DMS79 treated with DMSO at 0.1 percent for 48 hours (cell line): ENCODE results near the gene OR10AD1.
"Not testable (repeated sequence)": the region's sequence is repeated elsewhere in the genome, so short reads cannot be mapped to it uniquely, and the experiment has no call there.

Experiments used
- DNase-seq: peaks from one replicate; lab custom pipeline; 2025; lab: John Stamatoyannopoulos, UW

The OR10AD1 gene, protein sequence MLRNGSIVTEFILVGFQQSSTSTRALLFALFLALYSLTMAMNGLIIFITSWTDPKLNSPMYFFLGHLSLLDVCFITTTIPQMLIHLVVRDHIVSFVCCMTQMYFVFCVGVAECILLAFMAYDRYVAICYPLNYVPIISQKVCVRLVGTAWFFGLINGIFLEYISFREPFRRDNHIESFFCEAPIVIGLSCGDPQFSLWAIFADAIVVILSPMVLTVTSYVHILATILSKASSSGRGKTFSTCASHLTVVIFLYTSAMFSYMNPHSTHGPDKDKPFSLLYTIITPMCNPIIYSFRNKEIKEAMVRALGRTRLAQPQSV

GRCh38 chr12:48203192-48203591 lies at the start of gene OR10AD1:
OR10AD1 (minus strand) TSS chr12:48203292; CDS start chr12:48203292, 0 bp downstream.
- no peak for DNase-seq

- no peak for DNase-seq
These were observed 44.3 kb upstream of the OR10AD1 start for GRCh38 chr12:48247181-48247966.

DNA sequence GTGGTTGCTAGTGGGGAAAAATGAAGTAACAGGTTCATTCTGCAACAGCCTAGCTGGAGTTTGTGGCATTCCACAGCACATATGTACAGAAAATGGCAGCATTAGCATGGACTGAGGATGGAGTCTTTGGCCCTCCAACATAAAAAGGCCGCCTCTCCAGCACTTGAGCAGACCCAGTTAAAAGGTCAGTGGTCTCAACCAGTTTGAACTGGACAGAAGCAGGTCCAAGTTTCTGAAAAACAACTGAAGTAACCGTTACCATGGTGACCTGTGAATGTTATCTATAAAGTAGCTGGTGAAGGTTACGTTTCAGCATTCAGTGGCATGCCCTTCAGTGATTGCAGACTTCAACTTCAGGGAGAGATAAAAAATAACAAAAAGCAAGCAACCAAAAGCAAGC lies 34.1 kb upstream of the OR10AD1 start:
- no peak for DNase-seq

GRCh38 chr12:48235796-48236333 lies 32.8 kb upstream of the OR10AD1 start:
- no peak for DNase-seq

- DNase-seq = not testable (repeated sequence)
These were observed 28.3 kb upstream of the OR10AD1 start for GRCh38 chr12:48231169-48231958.

- not testable (repeated sequence) for DNase-seq
These were observed 21.4 kb upstream of the OR10AD1 start for GRCh38 chr12:48224533-48224932.

DNA sequence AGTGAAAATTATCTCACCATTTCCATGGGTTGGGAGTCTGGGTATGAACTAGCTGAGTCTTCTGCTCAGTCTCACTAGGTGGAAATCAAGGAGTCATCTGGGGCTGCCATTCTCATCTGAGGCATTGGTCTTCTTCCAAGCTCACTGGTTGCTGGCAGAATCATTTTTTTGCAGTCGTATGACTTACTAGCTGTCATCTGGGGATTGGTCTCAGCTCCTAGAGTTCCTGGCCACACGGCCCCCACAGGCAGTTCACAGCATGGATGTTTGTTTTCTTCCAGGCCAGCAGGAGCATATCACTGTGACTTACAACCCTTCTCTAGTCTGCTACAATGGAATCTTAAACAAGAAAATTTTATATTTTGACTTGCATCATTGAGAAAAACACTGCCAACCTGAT lies 18.6 kb upstream of the OR10AD1 start:
- DNase-seq = no peak

- DNase-seq = no peak
These were observed 17.6 kb upstream of the OR10AD1 start for GRCh38 chr12:48220701-48221100.

GRCh38 chr12:48219631-48220030 lies 16.5 kb upstream of the OR10AD1 start:
- no peak for DNase-seq

GRCh38 chr12:48216785-48217184 lies 13.7 kb upstream of the OR10AD1 start:
- DNase-seq = no peak

GRCh38 chr12:48209495-48209894 lies 6.4 kb upstream of the OR10AD1 start:
- not testable (repeated sequence) for DNase-seq

DNA sequence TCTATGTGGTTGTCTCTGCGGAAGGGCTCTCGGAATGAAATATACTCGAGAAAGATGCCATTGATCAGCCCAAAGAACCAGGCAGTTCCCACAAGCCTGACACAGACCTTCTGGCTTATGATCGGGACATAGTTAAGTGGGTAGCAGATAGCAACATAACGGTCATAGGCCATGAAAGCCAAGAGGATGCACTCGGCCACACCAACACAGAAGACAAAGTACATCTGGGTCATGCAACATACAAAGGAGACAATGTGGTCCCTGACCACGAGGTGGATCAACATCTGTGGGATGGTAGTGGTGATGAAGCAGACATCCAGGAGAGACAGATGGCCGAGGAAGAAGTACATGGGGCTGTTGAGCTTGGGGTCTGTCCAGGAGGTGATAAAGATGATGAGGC lies 326 bp downstream of the OR10AD1 start:
- DNase-seq = no peak

GRCh38 chr12:48201516-48201915 lies 1.6 kb downstream of the OR10AD1 start:
- DNase-seq = no peak

DNA sequence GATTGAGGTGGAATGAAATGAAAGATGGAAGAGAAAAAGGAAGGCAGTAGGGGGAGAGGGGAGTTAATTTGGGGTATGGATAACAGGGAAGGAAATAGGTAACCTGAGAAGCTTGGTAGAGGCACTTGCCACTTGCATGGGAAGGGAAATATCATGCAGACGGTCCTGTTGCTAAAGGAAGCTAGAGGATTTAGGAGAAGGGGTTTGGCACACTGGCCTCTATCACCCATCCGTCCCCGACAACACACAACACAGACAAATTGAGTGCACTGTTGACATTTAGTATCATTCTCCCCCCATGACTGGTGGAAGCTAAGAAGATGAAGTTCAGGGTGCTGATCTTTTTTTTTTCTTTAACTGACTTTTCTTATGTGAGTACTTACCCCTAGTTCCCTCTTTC lies 2.0 kb downstream of the OR10AD1 start:
- DNase-seq = no peak

- DNase-seq = no peak
These were observed 3.3 kb downstream of the OR10AD1 start for GRCh38 chr12:48199774-48200221.

- DNase-seq = no peak
These were observed 4.1 kb downstream of the OR10AD1 start for GRCh38 chr12:48198985-48199384.

GRCh38 chr12:48198672-48198971 lies 4.5 kb downstream of the OR10AD1 start:
- no peak for DNase-seq

GRCh38 chr12:48197971-48198671 lies 5.0 kb downstream of the OR10AD1 start:
- peak; percentile 97 for DNase-seq

- DNase-seq = peak; percentile 84
These were observed 5.5 kb downstream of the OR10AD1 start for GRCh38 chr12:48197549-48197970.

DNA sequence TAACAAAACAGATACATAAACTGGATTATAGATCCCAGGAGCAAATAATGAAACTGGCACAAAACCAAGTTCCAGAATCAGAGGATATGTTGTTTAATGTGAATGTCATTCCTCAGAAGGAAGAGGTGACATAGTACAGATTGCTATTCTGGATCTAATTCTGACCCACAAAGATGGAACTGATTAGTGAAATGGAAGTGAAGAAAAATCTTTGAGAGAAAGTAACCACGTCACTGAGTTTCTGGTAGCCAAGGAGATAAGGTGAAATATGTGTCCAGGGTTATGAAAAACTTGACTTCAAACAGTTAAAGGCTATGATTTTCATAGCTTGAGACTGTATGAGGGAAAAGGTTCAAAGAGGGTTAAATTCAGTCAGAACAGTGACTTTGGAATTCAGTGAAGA lies 8.3 kb downstream of the OR10AD1 start:
- no peak for DNase-seq

DNA sequence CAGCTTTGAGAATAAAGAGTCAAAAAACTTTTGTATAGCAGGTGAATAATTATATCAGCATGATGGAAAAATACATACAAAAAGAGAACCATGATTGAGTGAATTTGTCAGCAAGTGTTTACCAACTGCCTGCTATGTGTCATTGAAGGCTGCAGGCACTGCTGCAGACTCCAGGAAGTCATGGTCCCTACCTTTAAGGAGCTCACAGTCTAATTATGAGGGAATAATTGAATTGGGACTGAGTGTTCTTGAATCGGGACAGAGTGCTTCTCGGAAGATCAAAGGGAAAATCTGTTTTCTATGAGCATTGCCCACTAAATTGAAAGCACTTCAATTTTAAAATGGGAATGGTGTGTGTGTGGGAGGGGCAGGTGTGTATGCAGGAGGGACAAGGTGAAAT lies 9.5 kb downstream of the OR10AD1 start:
- peak; percentile 89 for DNase-seq

DNA sequence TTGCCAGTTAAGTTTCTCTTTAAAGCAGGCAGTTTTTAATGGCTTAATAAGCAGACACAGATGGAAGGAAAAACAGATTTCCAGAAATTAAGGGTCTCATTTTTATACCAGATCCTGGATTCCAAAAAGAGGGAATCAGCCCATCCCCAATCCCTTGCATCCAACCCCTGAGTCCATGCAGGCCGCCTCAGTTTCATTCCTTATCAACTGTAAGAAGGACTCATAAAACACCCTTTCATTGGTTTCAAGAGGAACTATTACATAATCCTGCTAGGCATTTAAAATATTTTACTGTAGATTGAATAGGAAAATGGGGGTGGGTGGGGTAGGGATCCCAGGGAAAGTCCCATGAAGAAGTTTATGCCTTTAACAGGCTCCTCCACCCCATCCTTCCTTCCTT lies 10.2 kb downstream of the OR10AD1 start:
- no peak for DNase-seq
